ENCODE results near the gene SLC38A7.

- TF ChIP-seq CTCF (IDR thresholded peaks at IDR 0.05) (no peak), POLR2A (IDR thresholded peaks at IDR 0.05) (no peak)
Measured at GRCh38 chr16:58634265-58634802, 50.2 kb downstream of the SLC38A7 start.

Measured in body of pancreas (tissue), 4 donors.